ENCODE measurements around the gene CYTH1.

DNA sequence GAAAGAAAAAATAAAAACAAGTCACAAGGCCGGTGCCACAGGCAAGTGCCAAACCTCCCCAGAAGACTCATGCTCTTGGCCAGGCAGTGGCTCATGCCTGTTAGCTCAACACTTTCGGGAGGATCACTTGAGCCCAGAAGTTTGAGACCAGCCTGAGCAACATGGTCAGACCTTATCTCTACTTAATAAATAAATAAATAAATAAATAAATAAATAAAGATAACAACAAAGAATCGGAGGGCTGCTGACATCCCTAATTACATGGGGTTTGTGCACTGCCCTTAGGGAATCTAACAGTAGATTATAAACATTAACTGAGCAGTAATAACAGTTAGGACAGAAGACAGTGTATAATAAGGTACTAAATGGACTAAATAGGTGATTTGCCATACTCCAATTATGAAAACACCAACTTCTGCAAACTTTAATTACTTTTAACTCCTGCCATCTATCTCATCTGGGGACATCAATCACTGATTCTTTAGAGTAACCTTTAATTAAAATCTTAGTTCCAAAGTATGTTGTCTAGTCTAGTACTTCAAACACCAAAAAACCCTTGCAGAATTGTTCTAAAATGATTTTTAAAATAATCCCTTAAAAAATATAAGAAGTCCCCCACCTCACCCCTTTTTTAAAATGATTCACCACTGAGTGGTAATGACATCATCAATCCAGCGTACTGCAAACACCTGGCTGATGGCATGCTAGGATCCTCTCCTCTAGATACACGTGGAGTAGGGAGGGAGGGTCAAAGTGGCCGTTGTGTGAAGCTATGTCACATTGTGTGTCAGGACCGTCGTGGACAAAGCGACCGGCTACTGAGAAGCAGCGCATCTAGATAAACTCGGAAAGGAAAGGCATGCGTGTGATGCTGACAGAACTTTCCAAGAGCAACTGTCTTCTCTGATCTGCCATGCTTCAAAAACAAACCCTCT lies 28.5 kb downstream of the CYTH1 start:
- TF ChIP-seq, protein P1, sequence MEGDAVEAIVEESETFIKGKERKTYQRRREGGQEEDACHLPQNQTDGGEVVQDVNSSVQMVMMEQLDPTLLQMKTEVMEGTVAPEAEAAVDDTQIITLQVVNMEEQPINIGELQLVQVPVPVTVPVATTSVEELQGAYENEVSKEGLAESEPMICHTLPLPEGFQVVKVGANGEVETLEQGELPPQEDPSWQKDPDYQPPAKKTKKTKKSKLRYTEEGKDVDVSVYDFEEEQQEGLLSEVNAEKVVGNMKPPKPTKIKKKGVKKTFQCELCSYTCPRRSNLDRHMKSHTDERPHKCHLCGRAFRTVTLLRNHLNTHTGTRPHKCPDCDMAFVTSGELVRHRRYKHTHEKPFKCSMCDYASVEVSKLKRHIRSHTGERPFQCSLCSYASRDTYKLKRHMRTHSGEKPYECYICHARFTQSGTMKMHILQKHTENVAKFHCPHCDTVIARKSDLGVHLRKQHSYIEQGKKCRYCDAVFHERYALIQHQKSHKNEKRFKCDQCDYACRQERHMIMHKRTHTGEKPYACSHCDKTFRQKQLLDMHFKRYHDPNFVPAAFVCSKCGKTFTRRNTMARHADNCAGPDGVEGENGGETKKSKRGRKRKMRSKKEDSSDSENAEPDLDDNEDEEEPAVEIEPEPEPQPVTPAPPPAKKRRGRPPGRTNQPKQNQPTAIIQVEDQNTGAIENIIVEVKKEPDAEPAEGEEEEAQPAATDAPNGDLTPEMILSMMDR (IDR thresholded peaks at IDR 0.05): no peak
- TF ChIP-seq POLR2A (IDR thresholded peaks at IDR 0.05): no peak

Data from Peyer's patch (tissue), 4 donors.